ENCODE data around the gene NUCB2. TPM values are rescaled to one million over a fixed set of nuclear protein-coding genes. Genes with fewer than 3 reads are reported as not detected.

The NUCB2 gene
- total and polyA plus RNA-seq, 2 donors (not counting 3 experiments of a cell fraction or from before 2014, with no cell fraction given) = 41.9 to 114 TPM

- ChIA-PET CTCF (no interaction called here), POLR2A (no interaction called here)
- Histone ChIP-seq H3K36me3 (ENCODE audit: control insufficient read depth in 2 of 2, extremely low read depth in 1 of 2, insufficient read depth in 2 of 2, low read length in 2 of 2) (peaks cover 0 to 2% of the 10 kb centered on the region in 2 experiments), H3K4me1 (ENCODE audit: control insufficient read depth, extremely low read depth, insufficient read depth, low read length) (no peaks in the 10 kb centered on the region), H3K4me3 (replicated peaks in 1 of 3; ENCODE audit: insufficient read depth in 1 of 3, low read depth in 1 of 3, low read length in 3 of 3) (no peak overlapping the region), H3K4me2 (ENCODE audit: insufficient read depth, low read length) (no peak overlapping the region), H3K9me3 (replicated peaks; ENCODE audit: control insufficient read depth, insufficient read depth, low read length) (peaks cover 13% of the 10 kb centered on the region), H3K27me3 (ENCODE audit: control insufficient read depth in 2 of 2, insufficient read depth in 2 of 2, low read length in 2 of 2) (no peaks in the 10 kb centered on the region), H3K9me1 (replicated peaks; ENCODE audit: control insufficient read depth, extremely low read depth, insufficient read depth, low read length) (no peaks in the 10 kb centered on the region), H3K79me2 (ENCODE audit: control insufficient read depth, insufficient read depth, low read length) (no peaks in the 10 kb centered on the region), H2AFZ (ENCODE audit: low read depth, low read length) (no peak overlapping the region), H3K9ac (replicated peaks; ENCODE audit: extremely low read depth, insufficient read depth, low read length) (no peak overlapping the region), H4K20me1 (replicated peaks; ENCODE audit: control insufficient read depth, extremely low read depth, insufficient read depth, low read length) (no peaks in the 10 kb centered on the region), H3K27ac (ENCODE audit: insufficient read depth, low read depth, low read length) (no peak overlapping the region)
- dilution Hi-C loops (cut with MboI; ENCODE audit: extremely low pct_ligation_motif_present, low sequenced_read_pairs) = no loop called here
- FAIRE-seq = no peak
- no peak for DNase-seq (ENCODE audit: low read depth, low spot score)
- BruUV-seq (replicated peaks) = no TSS peak
- TF ChIP-seq CTCF (IDR thresholded peaks at IDR 0.05; ENCODE audit: extremely low read depth in 1 of 2, insufficient read depth in 1 of 2, low read depth in 1 of 2, low read length in 2 of 2) = no peak
- no peak for TF ChIP-seq GATA2 (IDR thresholded peaks at IDR 0.05; ENCODE audit: insufficient read depth, insufficient read length, low read depth, low read length)
- no peak for TF ChIP-seq MAX (IDR thresholded peaks at IDR 0.05; ENCODE audit: insufficient read depth, insufficient read length)
- no peak for TF ChIP-seq JUN (IDR thresholded peaks at IDR 0.05; ENCODE audit: borderline replicate concordance, insufficient read depth, insufficient read length, low read depth)
- TF ChIP-seq POLR2A (IDR thresholded peaks at IDR 0.05; ENCODE audit: low read depth, low read length) = no peak
- TF ChIP-seq MYC (IDR thresholded peaks at IDR 0.05; ENCODE audit: low read depth, low read length) = no peak
- no peak for TF ChIP-seq POLR2AphosphoS5 (IDR thresholded peaks at IDR 0.05; ENCODE audit: insufficient read depth, low read depth, low read length)
- TF ChIP-seq EZH2 (IDR thresholded peaks at IDR 0.05; ENCODE audit: borderline replicate concordance, low read depth, low read length, severe bottlenecking) = no peak
- TF ChIP-seq FOS (IDR thresholded peaks at IDR 0.05; ENCODE audit: borderline replicate concordance, insufficient read depth, low read length) = no peak
- intact Hi-C loops (cut with micrococcal nuclease) = no loop called here
Measured at GRCh38 chr11:17371614-17372013, 95.1 kb downstream of the NUCB2 start.
